Measurements from ENCODE around the gene NARS2. TPM values are rescaled to one million over a fixed set of nuclear protein-coding genes. Genes with fewer than 3 reads are reported as not detected.
"Not testable (repeated sequence)": the region's sequence is repeated elsewhere in the genome, so short reads cannot be mapped to it uniquely, and the experiment has no call there.

The NARS2 gene
- total RNA-seq, 1 experiment from 2014 or later = 30.2 TPM

GRCh38 chr11:78469896-78470295 is 104.8 kb downstream of the NARS2 start:
- H3K36me3 ChIP-seq = peaks cover 13% of the 10 kb centered on the region
- no peak for DNase-seq
- no peak overlapping the region for H3K27ac ChIP-seq
- H3K4me3 ChIP-seq = no peak overlapping the region
- H3K27me3 ChIP-seq = no peaks in the 10 kb centered on the region
- H3K9me3 ChIP-seq (replicated peaks) = no peaks in the 10 kb centered on the region
- H3K4me1 ChIP-seq = no peaks in the 10 kb centered on the region

DNA sequence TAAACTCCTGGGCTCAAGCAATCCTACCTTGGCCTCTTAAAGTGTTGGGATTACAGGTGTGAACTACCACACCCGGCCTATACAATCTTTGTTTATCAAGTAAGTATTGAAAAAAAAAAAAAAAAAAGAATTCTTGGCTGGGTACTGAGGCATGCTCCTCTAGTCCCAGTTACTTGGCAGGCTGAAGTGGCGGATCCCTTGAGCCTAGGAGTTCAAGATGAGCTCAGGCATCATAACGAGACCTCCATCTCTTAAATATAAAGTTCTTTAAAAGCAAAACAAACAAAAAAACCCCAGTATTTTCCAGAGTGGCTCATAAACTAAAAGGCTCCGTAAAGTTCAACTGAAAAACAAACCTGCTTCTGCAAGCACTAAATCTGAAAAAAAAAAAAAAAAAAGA is 106.7 kb downstream of the NARS2 start:
- Histone ChIP-seq H3K4me1 (no peaks in the 10 kb centered on the region), H3K4me3 (no peak overlapping the region), H3K36me3 (peaks cover 13% of the 10 kb centered on the region), H3K27ac (no peak overlapping the region), H3K9me3 (replicated peaks) (no peaks in the 10 kb centered on the region), H3K27me3 (no peaks in the 10 kb centered on the region)
- DNase-seq = no peak

DNA sequence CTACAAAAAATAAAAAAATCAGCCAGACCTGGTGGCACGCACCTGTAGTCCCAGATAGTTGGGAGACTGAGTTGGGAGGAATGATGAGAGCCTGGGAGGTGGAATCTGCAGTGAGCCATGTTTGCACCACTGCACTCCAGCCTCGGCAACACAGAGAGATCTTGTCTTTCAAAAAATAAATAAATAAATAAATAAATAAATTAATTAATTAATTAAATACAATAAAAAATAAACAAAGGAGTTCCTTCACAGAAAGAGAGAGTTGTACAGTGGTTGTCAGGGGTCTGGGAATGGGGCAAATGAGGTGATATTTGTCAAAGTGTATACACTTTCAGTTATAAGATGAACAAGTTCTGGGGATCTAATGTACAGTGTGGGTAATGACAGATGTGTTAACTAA is 107.3 kb downstream of the NARS2 start:
- Histone ChIP-seq H3K27ac (no peak overlapping the region), H3K4me3 (no peak overlapping the region), H3K27me3 (no peaks in the 10 kb centered on the region), H3K9me3 (replicated peaks) (no peaks in the 10 kb centered on the region), H3K4me1 (no peaks in the 10 kb centered on the region), H3K36me3 (peaks cover 13% of the 10 kb centered on the region)
- DNase-seq = no peak

DNA sequence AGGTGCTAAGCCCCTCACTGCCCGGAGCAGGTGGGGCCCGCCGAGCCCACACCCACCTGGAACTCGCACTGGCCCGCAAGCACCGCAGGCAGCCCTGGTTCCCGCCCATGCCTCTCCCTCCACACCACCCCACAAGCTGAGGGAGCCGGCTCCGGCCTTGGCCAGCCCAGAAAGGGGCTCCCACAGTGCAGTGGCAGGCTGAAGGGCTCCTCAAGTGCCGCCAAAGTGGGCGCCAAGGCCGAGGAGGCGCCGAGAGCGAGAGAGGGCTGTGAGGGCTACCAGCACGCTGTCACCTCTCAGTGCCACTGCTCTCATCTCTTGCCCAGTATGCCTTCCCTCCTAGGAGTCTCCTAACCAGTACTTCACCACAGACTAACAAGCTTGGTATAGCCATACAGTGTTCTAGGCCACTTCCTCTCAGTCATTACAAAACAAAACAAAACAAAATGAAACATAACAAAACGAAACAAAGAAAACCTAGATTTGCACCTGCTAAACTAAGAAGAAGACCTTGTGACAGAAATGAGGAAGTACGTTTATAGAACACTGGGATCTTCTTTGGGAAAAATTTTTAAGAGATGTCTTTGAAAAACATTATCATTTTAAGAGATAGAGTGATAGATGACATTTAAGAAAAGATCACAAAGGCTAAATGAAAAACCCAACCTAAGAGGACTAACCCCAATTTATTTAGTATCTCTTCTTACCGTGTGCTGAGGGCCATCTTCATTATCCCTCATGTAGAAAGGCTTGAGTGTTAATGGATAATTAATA is 109.3 kb downstream of the NARS2 start:
- Histone ChIP-seq H3K4me1 (no peaks in the 10 kb centered on the region), H3K27ac (no peak overlapping the region), H3K36me3 (peaks cover 18% of the 10 kb centered on the region), H3K27me3 (no peaks in the 10 kb centered on the region), H3K9me3 (replicated peaks) (no peaks in the 10 kb centered on the region), H3K4me3 (no peak overlapping the region)
- DNase-seq = no peak

DNA sequence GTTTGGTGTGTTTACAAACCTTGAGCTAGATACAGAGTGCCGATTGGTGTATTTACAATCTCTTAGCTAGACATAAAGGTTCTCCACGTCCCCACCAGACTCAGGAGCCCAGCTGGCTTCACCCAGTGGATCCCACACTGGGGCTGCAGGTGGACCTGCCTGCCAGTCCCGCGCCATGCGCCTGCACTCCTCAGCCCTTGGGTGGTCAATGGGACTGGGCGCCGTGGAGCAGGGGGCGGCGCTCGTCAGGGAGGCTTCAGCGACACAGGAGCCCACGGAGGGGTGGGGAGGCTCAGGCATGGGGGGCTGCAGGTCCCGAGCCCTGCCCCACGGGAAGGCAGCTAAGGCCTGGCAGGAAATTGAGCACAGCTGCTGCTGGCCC is 109.9 kb downstream of the NARS2 start:
- not testable (repeated sequence) for H3K27me3 ChIP-seq; DNase-seq; H3K27ac ChIP-seq; H3K4me3 ChIP-seq; H3K9me3 ChIP-seq (replicated peaks); H3K4me1 ChIP-seq
- peaks cover 20% of the 10 kb centered on the region for H3K36me3 ChIP-seq

- no peak overlapping the region for H3K27ac ChIP-seq
Measured at GRCh38 chr11:78460471-78460870, 114.2 kb downstream of the NARS2 start.

DNA sequence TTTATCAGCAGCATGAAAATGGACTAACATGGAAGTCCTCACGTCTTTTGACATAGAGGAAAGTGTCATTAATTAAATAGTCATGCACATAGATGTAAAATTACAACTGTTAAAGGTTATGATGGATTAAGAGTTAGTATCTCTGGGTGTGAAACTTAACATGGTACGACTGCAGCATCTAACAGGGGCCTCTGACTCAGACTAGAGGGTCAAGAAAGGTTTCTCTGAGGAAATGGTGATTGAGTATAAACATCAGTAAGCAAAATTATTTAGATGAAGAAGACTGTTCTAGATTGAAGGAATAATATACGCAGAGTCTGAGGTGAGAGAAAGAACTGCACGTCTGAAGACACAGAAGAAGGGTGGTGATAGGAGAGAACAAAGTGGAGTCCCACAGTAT is 114.9 kb downstream of the NARS2 start:
- Histone ChIP-seq H3K4me1 (no peaks in the 10 kb centered on the region), H3K27ac (no peak overlapping the region), H3K9me3 (replicated peaks) (no peaks in the 10 kb centered on the region), H3K4me3 (no peak overlapping the region), H3K36me3 (peaks cover 24% of the 10 kb centered on the region), H3K27me3 (no peaks in the 10 kb centered on the region)
- no peak for DNase-seq

More at GRCh38 chr11:78460471-78460870, 114.2 kb downstream of the NARS2 start:
- Histone ChIP-seq H3K27me3 (no peaks in the 10 kb centered on the region), H3K9me3 (replicated peaks) (no peaks in the 10 kb centered on the region), H3K4me1 (no peaks in the 10 kb centered on the region), H3K4me3 (no peak overlapping the region), H3K36me3 (peaks cover 26% of the 10 kb centered on the region)
- no peak for DNase-seq

DNA sequence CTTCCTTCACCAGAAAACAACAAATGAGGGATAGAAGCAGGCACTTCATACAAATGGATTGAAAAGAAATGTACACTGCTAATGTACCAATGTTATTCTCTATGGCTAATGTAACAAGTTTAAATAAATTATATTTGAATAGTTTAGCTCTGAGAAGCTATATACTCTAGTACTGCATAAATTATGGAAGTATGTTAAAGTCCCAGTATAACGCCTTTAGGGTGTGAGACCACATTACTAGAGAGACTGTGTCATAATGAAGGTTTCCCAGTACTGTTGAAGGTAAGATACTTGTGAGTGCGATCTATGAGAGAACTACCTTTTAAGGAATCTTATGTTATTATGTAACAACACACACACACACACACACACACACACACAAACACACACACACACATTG is 117.2 kb downstream of the NARS2 start:
- no peaks in the 10 kb centered on the region for H3K9me3 ChIP-seq (replicated peaks)
- H3K36me3 ChIP-seq = peaks cover 26% of the 10 kb centered on the region
- H3K27me3 ChIP-seq = no peaks in the 10 kb centered on the region
- no peaks in the 10 kb centered on the region for H3K4me1 ChIP-seq
- no peak for DNase-seq
- H3K27ac ChIP-seq = no peak overlapping the region
- H3K4me3 ChIP-seq = no peak overlapping the region

GRCh38 chr11:78453140-78453935 is 121.3 kb downstream of the NARS2 start:
- no peak overlapping the region for H3K27ac ChIP-seq
- no peak for DNase-seq
- no peak overlapping the region for H3K4me3 ChIP-seq

DNA sequence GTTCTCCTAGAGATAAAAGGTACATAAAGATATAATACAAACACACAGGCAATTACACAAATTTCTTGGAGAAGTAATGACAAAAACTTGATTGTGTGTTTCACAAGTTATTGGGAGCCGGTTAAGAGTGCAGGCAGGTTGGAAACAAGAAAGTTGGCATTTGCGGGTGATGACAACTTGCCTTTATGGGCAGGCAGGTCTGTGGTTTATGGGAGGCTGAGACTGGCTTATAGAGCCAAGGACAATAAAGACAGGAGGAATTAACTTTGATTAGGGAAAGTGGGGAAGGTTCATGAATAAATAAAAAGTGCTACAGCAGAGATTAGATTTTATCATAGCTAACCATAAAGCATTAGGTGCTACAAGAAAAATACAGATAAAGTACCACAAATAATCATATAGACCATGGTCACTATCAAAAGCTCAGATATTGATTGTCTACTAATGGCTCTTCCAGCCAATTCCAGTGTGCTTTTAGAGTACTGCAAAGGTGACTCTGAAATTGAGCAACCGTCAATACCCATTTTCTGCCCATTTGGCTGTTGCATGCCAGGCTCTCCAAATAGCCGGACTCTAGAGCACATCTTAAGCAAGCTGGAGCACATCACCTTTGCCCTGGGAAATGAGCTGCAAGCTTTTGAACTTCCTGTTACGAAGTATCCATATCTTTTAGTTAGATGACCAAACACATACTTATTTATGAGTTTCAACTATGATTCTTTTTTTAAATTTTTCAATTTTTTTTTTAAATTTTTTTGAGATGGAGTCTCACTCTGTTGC is 123.1 kb downstream of the NARS2 start:
- H3K36me3 ChIP-seq = peaks cover 2% of the 10 kb centered on the region; the same call in 1 of the 2 replicates
- H3K27ac ChIP-seq = no peak overlapping the region
- no peaks in the 10 kb centered on the region for H3K4me1 ChIP-seq
- H3K27me3 ChIP-seq = no peaks in the 10 kb centered on the region
- H3K9me3 ChIP-seq (replicated peaks) = no peaks in the 10 kb centered on the region
- DNase-seq = no peak
- H3K4me3 ChIP-seq = no peak overlapping the region

More at GRCh38 chr11:78453140-78453935, 121.3 kb downstream of the NARS2 start:
- no peaks in the 10 kb centered on the region for H3K27me3 ChIP-seq
- H3K4me1 ChIP-seq = no peaks in the 10 kb centered on the region
- H3K36me3 ChIP-seq = peaks cover 8% of the 10 kb centered on the region
- H3K9me3 ChIP-seq (replicated peaks) = no peaks in the 10 kb centered on the region

- H3K4me1 ChIP-seq = no peaks in the 10 kb centered on the region
- H3K9me3 ChIP-seq (replicated peaks) = no peaks in the 10 kb centered on the region
- DNase-seq = no peak
- no peaks in the 10 kb centered on the region for H3K27me3 ChIP-seq
- no peak overlapping the region for H3K27ac ChIP-seq
- no peak overlapping the region for H3K4me3 ChIP-seq
- H3K36me3 ChIP-seq = peaks cover 2% of the 10 kb centered on the region; the same call in 1 of the 2 replicates
Measured at GRCh38 chr11:78450866-78451265, 123.8 kb downstream of the NARS2 start.

DNA sequence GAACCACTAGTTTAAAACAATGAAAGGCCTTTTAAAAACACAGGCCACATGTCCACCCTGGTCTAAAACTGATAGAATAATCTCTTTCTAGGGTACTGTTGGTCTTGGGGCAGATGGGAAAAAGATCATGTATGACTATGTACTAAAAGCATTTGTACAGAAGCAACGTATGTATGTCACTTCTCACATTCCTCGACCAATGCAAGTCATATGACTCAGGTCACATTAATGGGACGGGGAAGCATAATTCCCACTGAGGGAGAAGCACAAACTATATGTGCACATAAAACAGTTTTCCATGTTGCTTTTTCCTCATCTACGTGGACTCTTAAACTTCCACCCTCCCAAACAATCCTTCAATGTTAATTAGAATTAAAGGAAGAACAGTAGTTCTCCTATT is 124.8 kb downstream of the NARS2 start:
- no peaks in the 10 kb centered on the region for H3K4me1 ChIP-seq
- H3K4me3 ChIP-seq = no peak overlapping the region
- no peaks in the 10 kb centered on the region for H3K27me3 ChIP-seq
- peaks cover 2% of the 10 kb centered on the region; the same call in 1 of the 2 replicates for H3K36me3 ChIP-seq
- no peaks in the 10 kb centered on the region for H3K9me3 ChIP-seq (replicated peaks)
- H3K27ac ChIP-seq = no peak overlapping the region
- no peak for DNase-seq

- Histone ChIP-seq H3K4me3 (no peak overlapping the region), H3K4me1 (no peaks in the 10 kb centered on the region), H3K36me3 (peaks cover under 1% of the 10 kb centered on the region; the same call in 1 of the 2 replicates), H3K27me3 (no peaks in the 10 kb centered on the region), H3K9me3 (replicated peaks) (no peaks in the 10 kb centered on the region), H3K27ac (no peak overlapping the region)
- DNase-seq = no peak
Measured at GRCh38 chr11:78446210-78446609, 128.5 kb downstream of the NARS2 start.

DNA sequence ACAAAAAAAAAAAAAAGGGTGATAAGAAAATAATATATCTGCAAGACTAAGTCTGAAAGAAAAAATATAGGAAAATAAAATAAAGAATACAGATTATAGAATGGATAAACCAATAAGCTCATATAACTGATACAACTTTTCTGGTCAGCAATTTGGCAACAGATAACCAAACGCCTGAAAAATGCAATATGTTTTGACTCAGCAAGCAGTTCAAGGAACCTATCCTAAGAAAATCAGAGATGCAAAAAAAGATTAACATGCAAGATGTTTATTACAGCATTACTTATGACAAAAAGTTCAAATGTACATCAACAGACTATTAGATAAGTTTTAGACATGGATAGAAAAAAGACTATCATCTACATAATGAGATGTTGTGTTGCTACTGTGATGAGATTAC is 129.9 kb downstream of the NARS2 start:
- H3K27me3 ChIP-seq = no peaks in the 10 kb centered on the region
- H3K9me3 ChIP-seq (replicated peaks) = no peaks in the 10 kb centered on the region
- DNase-seq = no peak
- no peak overlapping the region for H3K27ac ChIP-seq
- no peaks in the 10 kb centered on the region for H3K4me1 ChIP-seq
- H3K36me3 ChIP-seq = peaks cover 4% of the 10 kb centered on the region; the same call in 1 of the 2 replicates
- H3K4me3 ChIP-seq = no peak overlapping the region

DNA sequence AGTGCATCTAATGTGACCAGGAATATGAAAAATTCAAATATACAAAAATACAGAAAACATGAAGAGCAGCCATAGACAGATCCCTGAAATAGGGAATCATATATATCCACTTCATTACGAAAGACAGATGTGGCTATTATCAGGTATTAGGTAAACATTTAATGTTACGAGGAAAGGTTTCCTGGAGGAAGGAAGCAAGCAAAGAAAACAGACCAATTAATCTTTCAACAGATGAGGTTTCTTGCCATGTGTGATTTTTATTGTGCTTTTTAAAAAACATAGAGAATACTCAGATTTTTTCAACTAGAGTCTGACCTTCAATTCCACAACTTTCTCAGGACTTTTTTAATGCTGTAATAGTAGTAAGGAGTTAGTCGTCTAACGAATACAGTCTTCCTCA is 132.7 kb downstream of the NARS2 start:
- Histone ChIP-seq H3K36me3 (peaks cover 7% of the 10 kb centered on the region), H3K9me3 (replicated peaks) (no peaks in the 10 kb centered on the region), H3K27ac (no peak overlapping the region), H3K27me3 (no peaks in the 10 kb centered on the region), H3K4me1 (no peaks in the 10 kb centered on the region), H3K4me3 (no peak overlapping the region)
- DNase-seq = no peak

Measured in SJCRH30 (cell line).